NCI-H2196 (cell line): ENCODE data around the gene TRRAP.

ENCODE experiments used
- DNase-seq: peaks from one replicate; lab custom pipeline; 2025; ENCODE audit not compliant: unreplicated experiment; lab: John Stamatoyannopoulos, UW

TRRAP gene

DNA sequence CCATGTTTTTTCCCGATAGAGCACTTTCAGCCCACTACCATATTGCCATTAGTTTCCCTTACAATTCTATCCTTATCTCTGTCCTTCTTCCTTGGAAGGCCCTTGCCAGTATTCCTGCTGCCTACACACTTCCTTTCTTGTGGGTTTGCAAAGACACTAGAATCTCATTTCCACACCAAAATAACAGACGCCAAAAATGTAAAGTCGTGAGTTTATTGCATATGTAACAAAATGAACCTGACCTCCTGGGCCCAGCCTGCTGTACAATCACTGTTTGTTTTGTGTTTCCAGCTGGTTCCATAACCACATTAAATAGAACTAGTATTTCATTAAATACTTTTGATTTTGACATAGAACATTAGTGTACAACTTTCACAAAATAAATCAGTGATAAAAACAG is 148.9 kb downstream of the TRRAP start:
- no peak for DNase-seq

DNA sequence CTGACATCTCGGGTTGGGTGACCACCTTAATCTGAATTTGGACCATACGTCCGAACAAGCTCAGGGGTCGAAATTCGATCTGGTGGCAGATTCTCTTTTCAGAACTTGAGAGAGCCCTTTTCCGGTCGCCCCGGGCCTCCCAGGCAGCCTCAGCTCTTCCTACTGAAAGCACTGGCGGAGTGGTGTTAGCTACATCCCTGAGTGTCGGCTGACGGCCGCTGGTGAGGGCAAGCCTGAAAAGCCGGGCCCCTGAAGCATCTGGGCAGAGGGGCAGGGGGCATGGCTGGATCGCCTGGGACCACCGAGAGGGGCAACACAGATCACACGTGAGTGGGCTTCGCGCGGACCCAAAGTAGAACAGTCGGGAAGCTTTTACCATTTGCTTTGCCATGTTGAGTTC is 149.5 kb downstream of the TRRAP start:
- no peak for DNase-seq

DNA sequence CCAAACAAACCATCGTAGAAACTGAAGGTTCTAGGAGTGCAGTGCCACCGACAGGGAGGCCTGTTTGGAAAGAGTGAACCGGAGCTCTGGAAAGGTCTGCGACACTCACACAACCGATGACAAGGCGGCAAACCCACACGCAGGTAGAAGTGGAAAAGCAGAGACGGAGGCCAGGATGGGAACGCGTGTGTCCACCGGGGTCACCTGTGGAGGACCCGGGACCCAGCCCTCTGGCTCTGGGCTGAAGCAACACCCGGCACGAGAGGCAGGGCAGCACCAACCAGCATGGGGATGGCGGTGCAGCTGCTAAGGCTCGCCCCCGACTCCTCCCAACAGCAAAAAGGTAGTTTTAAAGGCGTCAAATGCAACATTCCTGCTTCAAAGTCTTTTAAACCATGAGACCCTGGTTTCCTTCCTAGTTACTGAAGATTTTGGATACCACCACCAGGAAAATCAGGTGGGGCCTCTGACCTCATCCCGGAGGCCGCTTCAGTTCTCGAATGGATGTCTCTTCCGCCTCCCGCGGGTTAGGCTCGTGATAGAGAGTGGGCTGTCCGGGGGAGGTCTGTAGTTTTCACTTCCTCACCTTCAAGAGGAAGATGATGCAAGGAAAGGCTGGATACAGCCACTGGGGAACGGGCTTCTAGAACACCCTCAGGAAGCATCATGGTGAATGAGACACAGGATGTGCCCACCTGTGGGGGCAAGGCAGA is 150.1 kb downstream of the TRRAP start:
- no peak for DNase-seq

DNA sequence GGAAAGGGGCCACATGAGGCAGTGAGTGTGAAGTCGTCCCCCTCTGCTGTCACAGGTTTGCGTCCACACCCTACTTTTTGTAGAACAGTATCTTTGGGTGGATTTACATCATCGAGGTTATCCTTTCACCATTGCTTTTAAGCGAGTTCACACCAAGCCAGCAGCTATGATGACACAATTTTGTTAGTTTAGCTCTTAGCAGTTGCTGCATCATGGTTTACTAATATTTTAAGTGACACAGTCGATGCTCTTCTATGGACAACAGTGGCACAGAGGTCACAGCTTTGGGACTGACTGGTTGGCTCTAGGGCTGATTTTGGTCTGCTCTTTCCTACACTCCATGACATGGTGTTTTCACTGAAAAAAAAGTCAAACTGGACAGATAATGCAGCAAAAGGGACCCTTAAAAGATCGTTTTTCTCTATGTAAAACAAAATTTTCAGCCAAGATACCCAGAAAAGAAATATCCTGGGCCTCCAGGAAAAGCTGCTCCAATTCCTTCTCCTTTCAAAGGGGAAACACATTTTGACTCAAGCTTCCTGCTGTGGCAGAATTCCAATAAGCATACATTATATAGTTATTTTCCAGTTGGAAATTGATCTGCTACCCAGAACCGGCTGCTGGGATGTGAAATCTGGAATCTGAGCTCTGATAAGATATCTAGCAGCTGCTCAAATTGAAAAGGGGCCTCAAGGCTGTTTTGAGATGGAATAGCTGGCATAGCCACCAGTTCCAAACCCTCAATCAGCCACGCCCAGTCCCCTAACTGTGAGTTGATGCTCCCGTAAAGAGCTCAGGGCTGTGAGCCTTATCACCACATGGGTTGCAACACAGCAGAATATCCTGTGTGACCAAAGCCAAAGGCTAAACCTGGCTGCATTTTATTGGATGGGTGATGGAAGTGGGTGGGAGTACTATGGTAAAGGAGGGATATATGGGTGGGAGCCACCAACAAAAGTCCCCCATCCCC is 151.4 kb downstream of the TRRAP start:
- no peak for DNase-seq

DNA sequence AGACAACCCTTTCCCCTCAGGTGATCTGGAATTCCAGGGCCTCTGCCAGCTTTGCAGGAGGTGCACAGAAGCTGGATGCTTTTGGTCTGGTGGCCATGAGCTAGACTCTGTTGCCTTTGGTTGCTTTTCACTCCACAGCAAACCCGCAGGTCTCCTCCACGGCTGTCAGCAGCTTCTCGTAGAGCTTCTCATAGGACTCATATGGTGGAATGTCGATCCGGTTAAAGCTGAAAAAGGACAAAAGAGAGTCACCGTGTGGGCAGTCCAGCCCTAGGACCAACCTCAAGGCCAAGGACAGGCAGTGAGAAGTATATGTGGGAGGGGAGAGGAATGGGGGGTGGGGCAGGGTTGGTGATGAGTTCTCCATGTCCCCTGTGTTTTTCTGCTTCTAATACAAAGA is 152.1 kb downstream of the TRRAP start:
- DNase-seq: no peak

DNA sequence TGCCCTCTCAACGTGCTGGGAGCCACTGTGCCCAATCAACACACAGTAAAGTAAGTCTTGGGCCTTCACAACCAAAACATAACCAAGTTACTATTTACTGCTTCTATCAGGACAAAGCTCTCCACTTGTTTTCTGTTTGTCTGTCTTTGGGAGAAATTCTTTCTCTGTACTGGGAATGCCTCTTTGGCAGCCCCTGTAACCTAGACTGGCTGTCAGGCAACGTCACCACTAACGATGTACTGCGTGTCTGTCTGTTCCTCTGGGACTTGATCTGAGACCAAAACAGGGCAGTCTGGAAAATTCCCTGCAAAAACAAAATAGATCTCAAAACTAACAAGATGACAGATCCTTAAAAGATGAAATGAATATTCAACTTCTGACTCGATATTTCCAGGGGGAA is 152.6 kb downstream of the TRRAP start:
- no peak for DNase-seq

DNA sequence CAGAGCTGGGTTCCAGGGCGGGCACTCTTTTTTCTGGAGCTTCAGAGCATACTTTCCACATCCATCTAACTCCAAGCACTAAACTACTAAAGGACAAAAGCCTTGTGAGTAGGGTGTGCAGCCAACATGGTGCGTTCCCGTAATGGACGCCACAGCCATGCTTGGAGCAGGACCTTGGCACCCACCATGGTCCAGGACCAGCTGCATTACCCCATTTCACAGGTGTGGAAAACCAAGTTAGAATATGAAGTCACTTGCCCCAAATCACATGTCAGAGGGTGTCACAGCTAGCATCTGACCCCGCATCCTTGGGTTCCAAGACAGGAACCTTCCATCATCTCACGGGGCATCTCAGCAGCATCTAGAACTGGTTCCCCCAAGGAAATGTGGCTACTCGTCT is 153.2 kb downstream of the TRRAP start:
- DNase-seq: no peak

DNA sequence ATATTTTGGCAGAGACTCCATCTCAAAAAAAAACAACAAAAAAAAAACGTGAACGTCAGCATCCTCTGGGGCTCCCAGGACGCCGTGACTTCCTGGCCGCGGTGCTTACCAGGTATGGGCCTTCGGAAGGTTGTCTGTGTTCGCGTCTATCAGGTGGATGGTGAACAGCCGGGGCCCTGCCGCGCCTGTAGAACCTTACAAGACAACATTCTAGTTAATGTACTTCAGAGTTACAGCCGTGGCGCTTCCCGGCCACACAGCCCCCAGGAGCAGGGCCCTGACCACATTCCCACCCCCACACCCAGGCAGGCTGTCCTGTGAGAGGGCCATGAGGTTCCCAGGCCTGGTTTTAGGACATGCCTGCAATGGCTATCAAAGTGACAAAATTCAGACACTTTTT is 154.6 kb downstream of the TRRAP start:
- no peak for DNase-seq

DNA sequence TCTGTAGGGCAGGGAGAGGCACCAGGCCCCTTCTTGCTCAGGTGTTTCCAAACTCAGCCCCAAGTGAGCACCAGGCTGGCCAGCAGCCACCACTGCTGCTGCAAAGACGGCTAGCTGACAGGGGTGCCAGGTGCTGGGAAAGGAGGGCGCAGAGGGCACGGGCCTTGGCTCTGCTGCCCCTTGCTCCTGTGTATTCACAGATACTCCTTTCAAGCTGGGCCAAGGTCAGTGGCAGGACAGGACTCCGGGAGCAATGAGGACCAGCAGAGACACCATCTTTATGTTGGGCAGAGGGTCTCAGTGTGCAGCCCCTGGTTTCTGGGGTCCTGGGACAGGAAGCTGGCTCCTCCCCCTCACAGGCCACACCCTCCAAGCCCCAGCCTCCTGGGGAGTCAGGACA is 155.4 kb downstream of the TRRAP start:
- DNase-seq: no peak

DNA sequence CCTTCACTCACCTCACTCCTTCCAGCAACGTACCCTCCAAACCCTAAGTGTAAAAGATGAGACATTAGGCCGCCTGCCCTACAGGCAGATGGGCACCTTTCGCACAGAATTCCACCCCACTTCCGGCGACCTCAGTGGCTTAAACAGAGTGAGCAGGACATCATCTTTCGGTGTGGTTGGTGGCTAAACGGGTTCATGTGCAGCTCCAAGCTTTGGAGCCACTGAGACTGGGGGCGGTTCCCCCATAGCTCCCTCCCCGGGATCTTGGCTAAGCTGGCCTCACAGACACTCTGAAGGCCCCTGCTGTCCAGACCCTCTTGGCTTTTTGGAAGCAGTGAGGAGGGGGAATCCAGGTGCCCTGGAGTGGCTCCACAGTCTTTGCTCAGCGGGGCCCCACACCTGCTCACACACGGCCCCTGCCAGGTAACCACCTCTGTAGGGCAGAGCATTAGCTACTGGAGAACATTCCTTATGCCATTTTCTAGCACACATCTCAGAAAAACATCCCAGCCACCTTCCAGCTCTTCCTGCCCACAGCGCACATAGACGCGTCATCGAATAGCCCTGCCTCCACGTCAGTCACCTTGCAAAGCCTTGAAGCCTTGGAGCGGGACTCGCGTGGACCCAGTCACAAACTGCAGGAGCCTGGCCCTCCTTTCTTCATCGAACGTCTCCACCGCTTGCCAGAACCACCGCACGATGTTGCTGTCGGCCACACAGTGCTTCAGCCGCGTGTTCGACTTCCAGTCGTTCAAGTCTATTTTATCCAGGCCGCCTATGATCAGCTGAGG is 156.8 kb downstream of the TRRAP start:
- DNase-seq: no peak

DNA sequence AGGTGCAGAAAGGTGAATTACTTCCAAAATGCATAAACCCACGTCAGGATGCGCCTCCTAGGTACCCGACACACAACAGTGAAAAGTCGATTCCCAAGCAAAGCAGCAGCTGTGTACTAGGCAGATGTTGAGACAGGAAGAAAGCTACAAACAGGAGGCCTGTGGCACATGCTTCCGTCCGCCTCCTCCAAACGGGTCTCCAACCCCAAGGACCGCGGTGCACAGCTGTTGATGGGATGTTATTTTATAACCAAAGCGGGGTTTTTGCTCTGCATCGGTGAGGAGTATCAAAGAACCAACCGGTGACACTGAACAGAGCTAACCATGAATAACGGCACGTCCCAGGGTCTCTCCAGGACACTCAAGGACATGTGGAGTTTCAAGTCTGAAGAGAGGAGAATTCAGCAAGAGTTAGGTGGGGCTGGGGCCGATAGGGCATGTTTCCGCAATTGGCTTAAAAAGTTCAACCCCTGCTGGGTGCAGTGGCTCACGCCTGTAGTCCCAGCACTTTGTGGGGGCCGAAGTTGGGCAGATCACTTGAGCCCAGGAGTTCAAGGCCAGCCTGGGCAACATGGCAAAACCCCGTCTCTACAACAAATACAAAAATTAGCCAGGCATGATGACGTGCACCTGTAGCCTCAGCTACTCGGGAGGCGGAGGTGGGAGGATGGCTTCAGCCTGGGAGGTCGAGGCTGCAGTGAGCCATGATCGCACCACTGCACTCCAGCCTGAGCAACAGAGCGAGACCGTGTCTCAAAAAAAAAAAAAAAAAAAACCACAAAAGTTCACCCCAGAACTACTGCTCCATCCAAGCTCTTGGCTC is 157.6 kb downstream of the TRRAP start:
- no peak for DNase-seq

DNA sequence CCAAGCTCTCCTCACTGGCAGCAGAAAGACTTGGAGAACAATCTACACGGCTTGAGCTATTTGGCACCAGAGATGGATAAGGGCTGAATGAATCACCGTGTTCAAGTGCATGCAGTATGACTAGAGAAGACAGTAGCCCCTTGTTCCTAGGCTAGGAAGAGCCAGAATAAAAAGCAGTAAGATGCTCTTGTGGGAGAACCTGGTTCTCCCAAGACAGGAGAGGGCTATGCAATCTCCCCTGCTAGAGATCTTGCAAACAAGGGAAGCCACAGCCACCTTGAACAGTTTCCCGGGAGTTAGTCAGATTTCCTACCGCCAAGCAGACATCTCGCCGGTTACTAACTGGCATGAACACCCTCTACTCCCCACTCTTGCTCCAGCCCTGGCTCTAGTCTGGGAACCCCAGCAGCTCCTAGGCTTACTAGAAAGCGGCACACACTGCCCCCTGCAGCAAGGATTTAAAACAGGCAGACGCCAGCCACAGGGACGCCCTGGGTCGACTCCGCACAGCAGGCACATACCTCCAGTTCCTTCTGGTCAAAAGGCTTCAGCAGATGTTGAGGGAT is 158.3 kb downstream of the TRRAP start:
- peak; percentile 12 for DNase-seq

DNA sequence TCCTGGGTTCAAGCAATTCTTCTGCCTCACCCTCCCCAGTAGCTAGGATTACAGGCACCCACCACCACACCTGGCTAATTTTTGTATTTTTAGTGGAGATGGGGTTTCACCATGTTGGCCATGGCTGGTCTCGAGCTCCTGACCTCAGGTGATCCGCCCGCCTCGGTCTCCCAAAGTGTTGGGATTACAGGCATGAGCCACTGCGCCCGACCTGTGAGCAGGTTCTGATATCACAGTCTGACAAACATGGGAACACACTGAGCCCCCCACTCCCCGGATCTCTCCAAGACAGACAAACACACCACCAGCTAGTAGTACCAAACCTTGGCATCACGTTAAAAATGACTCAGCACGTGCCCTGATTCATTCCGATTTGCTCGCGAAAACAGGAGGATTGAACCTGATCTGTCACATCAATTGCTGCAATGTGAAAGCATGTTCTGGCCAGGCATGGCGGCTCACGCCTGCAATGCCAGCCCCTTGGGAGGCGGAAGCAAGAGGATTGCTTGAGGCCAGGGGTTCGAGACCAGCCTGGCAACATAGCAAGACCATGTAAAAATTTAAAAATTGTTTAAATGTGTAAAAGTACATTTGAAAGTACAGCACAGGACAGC is 159.1 kb downstream of the TRRAP start:
- no peak for DNase-seq

DNA sequence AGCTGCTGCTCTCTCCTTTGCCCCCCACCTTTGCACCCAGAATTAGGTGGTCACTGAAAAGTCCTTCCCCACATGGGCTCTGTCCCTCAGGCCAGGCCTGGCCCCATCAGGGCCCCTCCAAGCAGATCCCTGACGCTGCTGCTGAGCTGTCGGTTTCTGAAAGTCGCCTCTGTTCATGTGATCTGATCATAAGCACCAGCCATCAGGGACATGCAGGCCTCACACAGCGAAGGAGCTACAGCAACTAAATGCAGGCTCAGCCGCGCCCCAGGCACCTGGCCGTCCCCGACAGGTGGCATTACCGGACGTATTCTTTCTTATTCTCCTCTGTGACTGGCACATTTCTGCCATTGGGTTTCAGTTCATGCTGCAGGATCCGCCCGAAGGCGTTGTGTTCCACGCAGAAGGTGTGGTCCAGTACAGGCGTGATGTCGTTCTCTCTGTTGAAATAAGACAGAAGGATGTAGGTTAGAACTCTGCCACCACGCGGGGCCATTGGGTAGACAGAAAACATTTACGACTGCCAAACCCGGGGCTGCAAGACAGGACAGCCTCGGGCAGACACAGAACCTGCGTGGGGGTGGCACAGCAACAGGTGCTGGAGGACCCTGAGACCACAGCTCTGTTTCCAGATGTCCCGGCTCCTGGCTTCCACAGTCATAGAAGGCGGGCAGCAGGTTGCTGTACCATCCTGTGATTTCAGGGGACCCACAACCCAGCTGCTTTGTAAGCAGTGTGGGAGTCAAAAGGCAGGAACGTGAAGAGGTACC is 159.9 kb downstream of the TRRAP start:
- DNase-seq: no peak

DNA sequence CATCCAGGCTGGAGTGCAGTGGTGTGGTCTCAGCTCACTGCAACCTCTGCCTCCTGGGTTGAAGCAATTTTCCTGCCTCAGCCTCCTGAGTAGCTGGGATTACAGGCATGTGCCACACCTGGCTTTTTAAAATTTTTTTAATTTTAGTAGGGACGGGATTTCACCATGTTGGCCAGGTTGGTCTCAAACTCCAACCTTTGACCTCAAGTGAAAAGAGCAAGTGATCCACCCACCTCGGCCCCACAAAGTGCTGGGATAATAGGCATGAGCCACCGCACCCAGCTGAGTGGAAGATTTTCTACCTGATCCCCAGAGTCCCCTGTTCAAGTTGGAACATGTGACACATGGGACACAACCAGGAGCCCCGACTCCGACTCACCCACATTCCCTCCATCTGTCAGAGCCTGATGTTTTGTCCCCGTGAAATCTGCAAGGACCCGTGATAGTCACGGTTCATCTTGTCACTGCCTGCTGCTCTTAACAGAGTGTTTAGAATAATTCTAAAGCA is 161.1 kb downstream of the TRRAP start:
- no peak for DNase-seq

DNA sequence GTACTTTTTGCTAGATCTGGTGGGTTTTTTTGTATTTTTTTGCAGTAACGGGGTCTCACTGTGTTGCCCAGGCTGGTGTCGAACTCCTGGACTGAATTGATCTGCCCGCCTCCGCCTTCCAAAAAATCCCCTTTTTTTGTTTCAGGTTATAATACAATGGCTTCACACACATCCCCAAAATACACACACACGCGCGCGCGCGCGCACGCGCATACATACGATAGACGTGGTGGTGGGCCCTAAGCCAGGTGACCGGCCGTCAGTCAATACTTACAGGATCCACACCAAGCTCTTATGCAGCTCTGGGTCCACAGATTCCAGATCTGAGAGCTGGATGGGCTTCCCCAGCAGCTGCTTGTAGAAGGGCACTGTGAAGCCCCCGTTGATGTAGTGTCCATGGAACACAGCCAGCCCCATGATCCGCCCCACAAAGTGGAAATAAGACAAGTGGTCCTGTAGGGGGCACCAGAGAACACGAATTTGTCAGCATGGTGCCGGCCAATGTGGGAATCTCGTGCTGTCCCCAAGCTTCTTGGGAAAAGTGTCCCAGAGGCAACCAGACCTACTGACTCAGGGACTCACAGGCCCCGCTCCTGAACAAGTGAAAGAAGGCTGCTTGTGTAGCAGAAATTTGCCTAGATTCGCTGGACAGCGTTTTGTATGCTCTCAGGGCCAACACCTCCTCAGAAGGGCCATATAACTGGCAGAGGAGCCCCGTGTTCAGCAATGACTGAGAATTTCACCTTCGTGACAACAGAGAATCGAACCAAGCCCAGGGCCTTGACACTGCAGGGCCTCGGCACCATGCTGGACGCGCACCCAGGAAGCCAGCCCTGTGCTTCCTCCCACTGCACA is 162.0 kb downstream of the TRRAP start:
- peak; percentile 80 for DNase-seq

DNA sequence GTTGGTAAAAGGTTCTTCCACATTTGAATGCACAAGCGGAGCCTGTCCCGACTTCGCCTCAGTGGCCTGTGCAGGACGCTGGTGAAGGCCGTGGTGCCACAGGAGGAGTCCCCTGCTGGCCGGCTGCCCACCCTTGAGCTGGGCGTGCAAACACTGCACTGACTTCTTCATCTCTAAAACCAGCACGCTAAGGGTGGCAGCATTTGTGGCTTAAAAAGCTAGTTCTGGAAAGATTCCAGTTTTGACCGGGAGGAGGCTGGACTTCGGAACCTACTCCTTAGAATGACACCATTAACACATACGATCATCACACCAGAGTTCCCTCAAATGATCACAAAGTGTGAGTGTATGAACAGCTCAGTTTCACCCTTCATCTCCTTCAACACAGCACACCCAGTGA is 163.2 kb downstream of the TRRAP start:
- DNase-seq: no peak

DNA sequence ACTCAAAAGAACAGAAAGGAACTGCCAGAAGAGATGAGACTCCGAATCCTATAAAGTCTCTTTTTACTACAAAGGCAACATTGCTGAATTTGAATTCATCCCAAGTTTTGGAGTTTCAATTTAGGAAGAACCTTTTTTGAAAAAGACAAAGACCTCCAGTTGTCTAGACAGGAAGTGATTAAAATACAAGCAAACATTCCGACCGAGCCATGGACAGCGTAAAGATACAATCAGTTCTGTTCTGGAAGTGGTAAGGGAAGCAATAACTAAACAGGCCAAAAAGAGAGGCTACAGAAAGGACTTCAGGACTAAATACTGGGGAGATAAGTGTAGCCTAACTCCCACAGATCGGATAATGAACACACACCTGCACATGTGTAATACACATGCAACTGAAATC is 164.6 kb downstream of the TRRAP start:
- no peak for DNase-seq
